Measurements from ENCODE around the gene ATP5F1D.

- TF ChIP-seq CTCF (IDR thresholded peaks at IDR 0.05) (no peak), POLR2A (IDR thresholded peaks at IDR 0.05) (no peak), POLR2AphosphoS5 (IDR thresholded peaks at IDR 0.05) (no peak), EP300 (IDR thresholded peaks at IDR 0.05) (no peak)
Measured at GRCh38 chr19:1229056-1229923, 12.3 kb upstream of the ATP5F1D start.

All from upper lobe of left lung (tissue), 4 donors.